OCI-LY3 (cell line): ENCODE data around the gene FGD5.

Experiments
- H2AFZ ChIP-seq: fragments of 200-600, 300-600 bp; shearing (Covaris generic); 2 replicates; pipeline ENCODE4 v1.6.0; 2014; ENCODE audit warnings: antibody characterized with exemption, low read depth, low read length
- H3K27ac ChIP-seq: fragments of 200-600, 300-600 bp; sonication (generic); 2 replicates; pipeline ENCODE4 v1.5.1; 2014; ENCODE audit warnings: mild to moderate bottlenecking, low read length, moderate library complexity, mixed read lengths
- H3K27me3 ChIP-seq: fragments of 200-600, 300-600 bp; sonication (generic); 2 replicates; pipeline ENCODE4 v1.6.1; 2014; ENCODE audit warnings: low read depth, low read length, mixed read lengths
- H3K36me3 ChIP-seq: fragments of 200-600, 300-600 bp; sonication (generic); replicated peaks from 2 replicates; pipeline ENCODE3; 2014; ENCODE audit warnings: low read depth, low read length, mixed read lengths
- H3K4me1 ChIP-seq: fragments of 300-600, 200-600 bp; sonication (generic); 2 replicates; pipeline ENCODE4 v1.6.1; 2014; ENCODE audit warnings: low read length, mixed read lengths
- H3K4me2 ChIP-seq: fragments of 200-600, 300-600 bp; sonication (generic); 2 replicates; pipeline ENCODE4 v1.6.1; 2014; ENCODE audit warnings: low read length, mixed read lengths
- H3K4me3 ChIP-seq: fragments of 300-600, 200-600 bp; sonication (generic); 2 replicates; pipeline ENCODE4 v1.5.1; 2014; ENCODE audit warnings: antibody characterized with exemption, mild to moderate bottlenecking, low read length, moderate library complexity
- H3K79me2 ChIP-seq: fragments of 300-600, 200-600 bp; shearing (Covaris generic); 2 replicates; pipeline ENCODE4 v1.6.1; 2014; ENCODE audit warnings: mild to moderate bottlenecking, low read length, mixed read lengths
- H3K9ac ChIP-seq: fragments of 300-600, 200-600 bp; shearing (Covaris generic); 2 replicates; pipeline ENCODE4 v1.6.0; 2014; ENCODE audit warnings: mild to moderate bottlenecking, low read length, moderate library complexity
- H3K9me3 ChIP-seq: fragments of 200-600, 300-600 bp; shearing (Covaris generic); 2 replicates; pipeline ENCODE4 v1.6.1; 2014; ENCODE audit warnings: low read length, mixed read lengths; ENCODE audit not compliant: insufficient read depth
- H4K20me1 ChIP-seq: fragments of 200-600, 300-600 bp; sonication (generic); 2 replicates; pipeline ENCODE4 v1.6.1; 2016; ENCODE audit warnings: low read length, mixed read lengths; ENCODE audit not compliant: insufficient read depth
- CTCF ChIP-seq: fragments of 200-600, 300-600 bp; sonication (generic); IDR thresholded peaks from 2 replicates; pipeline ENCODE4 v1.5.1; 2014; ENCODE audit warnings: antibody characterized with exemption, low read length, low read depth
- EZH2phosphoT487 ChIP-seq: fragments of 200-600 bp; shearing (Covaris generic); IDR thresholded peaks from 2 replicates; pipeline ENCODE4 v1.6.1; 2018; ENCODE audit warnings: antibody characterized with exemption, mixed run types, low read depth

Gene FGD5

GRCh38 chr3:14962762-14963161 lies 144.0 kb downstream of the FGD5 start:
- Histone ChIP-seq H3K27ac (no peak overlapping the region), H3K9ac (no peak overlapping the region), H3K4me3 (no peak overlapping the region), H4K20me1 (no peaks in the 10 kb centered on the region), H3K79me2 (peaks cover 28% of the 10 kb centered on the region), H3K36me3 (peaks cover 11% of the 10 kb centered on the region), H2AFZ (no peak overlapping the region), H3K9me3 (no peaks in the 10 kb centered on the region), H3K27me3 (no peaks in the 10 kb centered on the region), H3K4me1 (peaks cover 18% of the 10 kb centered on the region), H3K4me2 (no peak overlapping the region)
- TF ChIP-seq EZH2phosphoT487: no peak
- TF ChIP-seq CTCF: no peak

- TF ChIP-seq CTCF (no peak), EZH2phosphoT487 (no peak)
- H3K4me3 ChIP-seq: no peak overlapping the region
- peaks cover 5% of the 10 kb centered on the region for H3K36me3 ChIP-seq
- no peaks in the 10 kb centered on the region for H3K27me3 ChIP-seq
- H4K20me1 ChIP-seq: no peaks in the 10 kb centered on the region
- peaks cover 10% of the 10 kb centered on the region for H3K79me2 ChIP-seq
- H3K9ac ChIP-seq: no peak overlapping the region
- no peak overlapping the region for H3K27ac ChIP-seq
- no peak overlapping the region for H2AFZ ChIP-seq
- no peaks in the 10 kb centered on the region for H3K9me3 ChIP-seq
- H3K4me2 ChIP-seq: no peak overlapping the region
- no peaks in the 10 kb centered on the region for H3K4me1 ChIP-seq
These were observed 148.5 kb downstream of the FGD5 start for GRCh38 chr3:14967285-14967684.

GRCh38 chr3:14969671-14970070 lies 150.9 kb downstream of the FGD5 start:
- Histone ChIP-seq H3K27ac (no peak overlapping the region), H3K4me3 (no peak overlapping the region), H3K9ac (no peak overlapping the region), H3K4me1 (0 out of 2 replicates have a peak, but pooled peaks cover 3% of the 10 kb centered on the region), H3K4me2 (no peak overlapping the region), H2AFZ (no peak overlapping the region), H3K9me3 (no peaks in the 10 kb centered on the region), H3K36me3 (peaks cover 10% of the 10 kb centered on the region), H3K27me3 (no peaks in the 10 kb centered on the region), H4K20me1 (peaks cover 5% of the 10 kb centered on the region; the same call in 1 of the 2 replicates), H3K79me2 (peaks cover 3% of the 10 kb centered on the region)
- TF ChIP-seq EZH2phosphoT487: no peak
- TF ChIP-seq CTCF: no peak

GRCh38 chr3:14976317-14976716 lies 157.6 kb downstream of the FGD5 start:
- H3K4me2 ChIP-seq: no peak overlapping the region
- H2AFZ ChIP-seq: no peak overlapping the region
- H3K79me2 ChIP-seq: peaks cover 13% of the 10 kb centered on the region; the same call in 1 of the 2 replicates
- H3K4me1 ChIP-seq: peaks cover 14% of the 10 kb centered on the region
- H3K9ac ChIP-seq: no peak overlapping the region
- TF ChIP-seq EZH2phosphoT487 (no peak), CTCF (no peak)
- peaks cover 4% of the 10 kb centered on the region for H3K36me3 ChIP-seq
- no peaks in the 10 kb centered on the region for H3K9me3 ChIP-seq
- H3K4me3 ChIP-seq: no peak overlapping the region
- no peaks in the 10 kb centered on the region for H3K27me3 ChIP-seq
- H3K27ac ChIP-seq: no peak overlapping the region
- peaks cover 9% of the 10 kb centered on the region; the same call in 1 of the 2 replicates for H4K20me1 ChIP-seq
